ENCODE results near the gene TELO2. TPM values are rescaled to one million over a fixed set of nuclear protein-coding genes. Genes with fewer than 3 reads are reported as not detected.

The TELO2 gene
- total RNA-seq, 4 donors from 2014 or later = 37.1 to 84.6 (median 45.3) TPM

GRCh38 chr16:1512774-1513173 lies 19.6 kb downstream of the TELO2 start:
- DNase-seq (ENCODE audit: low spot score in 2 of 2) = no peak
- H3K27me3 ChIP-seq = no peaks in the 10 kb centered on the region
- H3K36me3 ChIP-seq = peaks cover 0 to 95% (median 0%) of the 10 kb centered on the region in 3 donors
- no peak for TF ChIP-seq POLR2A (IDR thresholded peaks at IDR 0.05)
- TF ChIP-seq EP300 (IDR thresholded peaks at IDR 0.05) = no peak
- TF ChIP-seq CTCF (IDR thresholded peaks at IDR 0.05) = no peak
- peaks cover 0 to 20% (median 0%) of the 10 kb centered on the region in 4 donors for H3K9me3 ChIP-seq
- WGBS, 2 donors = 76 to 85% methylated on average over 15 of the region's 15 CpGs
- no peak overlapping the region for H3K27ac ChIP-seq
- no peaks in the 10 kb centered on the region for H3K4me1 ChIP-seq
- H3K4me3 ChIP-seq = no peak overlapping the region

GRCh38 chr16:1514507-1514906 lies 21.3 kb downstream of the TELO2 start:
- DNase-seq (ENCODE audit: low spot score in 2 of 2) = no peak
- H3K9me3 ChIP-seq = peaks cover 0 to 20% (median 0%) of the 10 kb centered on the region in 4 donors
- peaks cover 0 to 96% (median 0%) of the 10 kb centered on the region in 3 donors for H3K36me3 ChIP-seq
- 96 to 97% methylated on average over 3 of the region's 3 CpGs for WGBS, 2 donors
- no peaks in the 10 kb centered on the region for H3K4me1 ChIP-seq
- no peak overlapping the region for H3K4me3 ChIP-seq
- no peak overlapping the region for H3K27ac ChIP-seq
- no peak for TF ChIP-seq EP300 (IDR thresholded peaks at IDR 0.05)
- no peak for TF ChIP-seq CTCF (IDR thresholded peaks at IDR 0.05)
- TF ChIP-seq POLR2A (IDR thresholded peaks at IDR 0.05) = no peak
- H3K27me3 ChIP-seq = no peaks in the 10 kb centered on the region

- H3K36me3 ChIP-seq = peaks cover 0 to 91% (median 0%) of the 10 kb centered on the region in 3 donors
- no peak for TF ChIP-seq POLR2A (IDR thresholded peaks at IDR 0.05)
- TF ChIP-seq EP300 (IDR thresholded peaks at IDR 0.05) = no peak
- TF ChIP-seq CTCF (IDR thresholded peaks at IDR 0.05) = no peak
- WGBS, 2 donors = 88 to 92% methylated on average over 16 of the region's 16 CpGs
These were observed 25.5 kb downstream of the TELO2 start for GRCh38 chr16:1518626-1519135.

GRCh38 chr16:1519831-1520230 lies 26.7 kb downstream of the TELO2 start:
- Histone ChIP-seq H3K9me3 (peaks cover 0 to 7% (median 0%) of the 10 kb centered on the region in 4 donors), H3K36me3 (peaks cover 0 to 91% (median 0%) of the 10 kb centered on the region in 3 donors)

More at GRCh38 chr16:1518626-1519135, 25.5 kb downstream of the TELO2 start:
- no peaks in the 10 kb centered on the region for H3K27me3 ChIP-seq
- H3K4me1 ChIP-seq = no peaks in the 10 kb centered on the region
- no peak overlapping the region for H3K27ac ChIP-seq
- DNase-seq (ENCODE audit: low spot score in 2 of 2) = no peak
- no peak overlapping the region for H3K4me3 ChIP-seq
- peaks cover 0 to 19% (median 0%) of the 10 kb centered on the region in 4 donors for H3K9me3 ChIP-seq

More at GRCh38 chr16:1519831-1520230, 26.7 kb downstream of the TELO2 start:
- no peak overlapping the region for H3K4me3 ChIP-seq
- no peaks in the 10 kb centered on the region for H3K4me1 ChIP-seq
- no peak for TF ChIP-seq EP300 (IDR thresholded peaks at IDR 0.05)
- no peak for TF ChIP-seq CTCF (IDR thresholded peaks at IDR 0.05)
- H3K27me3 ChIP-seq = no peaks in the 10 kb centered on the region
- H3K27ac ChIP-seq = no peak overlapping the region
- DNase-seq (ENCODE audit: low spot score in 2 of 2) = no peak
- 95 to 97% methylated on average over 14 to 16 of the region's 17 CpGs for WGBS, 2 donors
